K562 (cell line): ENCODE measurements around the gene SP6. TPM values are rescaled to one million over a fixed set of nuclear protein-coding genes. Genes with fewer than 3 reads are reported as not detected.

Source experiments
- DDX20 ChIP-seq: fragments of 450-650 bp; IDR thresholded peaks from 2 replicates; pipeline ENCODE4 v1.6.1; 2016; ENCODE audit warnings: missing genetic modification characterization, low read depth, mild to moderate bottlenecking, missing compliant biosample characterization, moderate library complexity
- FOXA3 ChIP-seq, 2 experiments: fragments of 450-650 bp in 1 of 2; sonication (generic) in 1 of 2; formaldehyde crosslinking; IDR thresholded peaks in 1 of 2; conservative IDR thresholded peaks in 1 of 2; 2 replicates each; pipeline versions ENCODE4 v1.4.0 to v1.8.0; 2020 to 2022; ENCODE audit warnings: mild to moderate bottlenecking in 2 of 2, missing genetic modification reagents in 1 of 2
- KDM1A ChIP-seq, 2 experiments: fragments of 450-650 bp; IDR thresholded peaks; 2 replicates each; pipeline ENCODE4 v1.6.1; 2016; ENCODE audit warnings: mild to moderate bottlenecking in 2 of 2
- MCM2 ChIP-seq: fragments of 450-650 bp; IDR thresholded peaks from 2 replicates; pipeline ENCODE4 v1.6.1; 2017; ENCODE audit warnings: low read depth, mild to moderate bottlenecking
- MIER1 ChIP-seq: fragments of 450-650 bp; IDR thresholded peaks from 2 replicates; pipeline ENCODE4 v1.6.1; 2016; ENCODE audit warnings: antibody characterized with exemption, mild to moderate bottlenecking, low read depth
- NCOA1 ChIP-seq: fragments of 450-650 bp; IDR thresholded peaks from 2 replicates; pipeline ENCODE4 v1.6.1; 2016; ENCODE audit warnings: low read depth
- NELFE ChIP-seq: IDR thresholded peaks from 2 replicates; pipeline ENCODE4 v1.6.1; 2011; ENCODE audit warnings: mild to moderate bottlenecking; ENCODE audit not compliant: insufficient read depth, insufficient read length
- SIN3A ChIP-seq, 2 experiments: fragments of 150-350 bp in 1 of 2; IDR thresholded peaks; 2 replicates each; pipeline ENCODE4 v1.6.1; 2011 to 2016; ENCODE audit warnings: borderline replicate concordance in 2 of 2, low read depth in 2 of 2, low read length in 2 of 2, mild to moderate bottlenecking in 2 of 2, moderate library complexity in 2 of 2; ENCODE audit not compliant: control insufficient read depth in 1 of 2
- ZNF507 ChIP-seq: conservative IDR thresholded peaks from 2 replicates; pipeline ENCODE4 v1.6.1; 2017; ENCODE audit warnings: missing genetic modification characterization, missing compliant biosample characterization
- ZNF668 ChIP-seq: fragments of 250-450 bp; sonication (Bioruptor Pico); IDR thresholded peaks from 2 replicates; pipeline ENCODE4 v1.8.0; 2022; ENCODE audit warnings: mild to moderate bottlenecking, inconsistent platforms
- polyA plus RNA-seq, 8 experiments: library from polyadenylated mRNA; depleted of rRNA in 4 of 8; stranded (reverse) in 5 of 8; unstranded in 3 of 8; fragments of >200 nt; fragmentation: Nextera tagmentation in 2 of 8; fragmentation: Illumina TruSeq in 1 of 8; extraction: Ambion mirVana in 2 of 8; extraction: Trizol in 1 of 8; gene quantifications; 2 replicates each; pipeline versions ENCODE4 v1.2.1 to v1.2.3, GENCODE V29; 2011 to 2014; ENCODE audit warnings: inconsistent platforms in 1 of 8, missing spikeins in 1 of 8
- total RNA-seq, 7 experiments: library from RNA; depleted of rRNA in 6 of 7; stranded (reverse); fragments of >200 nt in 6 of 7; fragmentation: Illumina TruSeq in 2 of 7; extraction: Trizol in 2 of 7; gene quantifications; 2 replicates each; pipeline versions ENCODE4 v1.2.1 to v1.2.3, GENCODE V29; 2011 to 2021; ENCODE audit warnings: low replicate concordance in 1 of 7
- TF ChIP-seq, protein P1 (sequence below): fragments of 250-450 bp; sonication (Bioruptor Pico); IDR thresholded peaks from 2 replicates; pipeline ENCODE4 v1.5.0; 2021; ENCODE audit warnings: mild to moderate bottlenecking, borderline replicate concordance
- TF ChIP-seq, protein P2 (sequence below), 2 experiments: IDR thresholded peaks; 2 replicates each; pipeline ENCODE4 v1.6.1; 2012; ENCODE audit warnings: improper control_type of control experiment in 2 of 2, low read depth in 2 of 2, low read length in 2 of 2, borderline replicate concordance in 1 of 2
- TF ChIP-seq, protein P3 (sequence below): fragments of 450-650 bp; IDR thresholded peaks from 2 replicates; pipeline ENCODE4 v1.6.1; 2016; ENCODE audit warnings: borderline replicate concordance
- TF ChIP-seq, protein P4 (sequence below): sonication (generic); IDR thresholded peaks from 2 replicates; pipeline ENCODE4 v1.6.1; 2016
- TF ChIP-seq, protein P5 (sequence below): sonication (generic); formaldehyde crosslinking; IDR thresholded peaks from 2 replicates; pipeline ENCODE4 v1.8.0; 2022; ENCODE audit warnings: missing genetic modification reagents, mild to moderate bottlenecking, moderate library complexity, borderline replicate concordance
- TF ChIP-seq, protein P6 (sequence below): IDR thresholded peaks from 2 replicates; pipeline ENCODE4 v1.6.1; 2011; ENCODE audit not compliant: insufficient read length; ENCODE audit errors: extremely low read depth

Gene SP6
- total and polyA plus RNA-seq, 9 of the 15 experiments (the other 6 are each of a cell fraction or from before 2014, with no cell fraction given) = 0.11 to 7.9 (median 2.2) TPM

DNA sequence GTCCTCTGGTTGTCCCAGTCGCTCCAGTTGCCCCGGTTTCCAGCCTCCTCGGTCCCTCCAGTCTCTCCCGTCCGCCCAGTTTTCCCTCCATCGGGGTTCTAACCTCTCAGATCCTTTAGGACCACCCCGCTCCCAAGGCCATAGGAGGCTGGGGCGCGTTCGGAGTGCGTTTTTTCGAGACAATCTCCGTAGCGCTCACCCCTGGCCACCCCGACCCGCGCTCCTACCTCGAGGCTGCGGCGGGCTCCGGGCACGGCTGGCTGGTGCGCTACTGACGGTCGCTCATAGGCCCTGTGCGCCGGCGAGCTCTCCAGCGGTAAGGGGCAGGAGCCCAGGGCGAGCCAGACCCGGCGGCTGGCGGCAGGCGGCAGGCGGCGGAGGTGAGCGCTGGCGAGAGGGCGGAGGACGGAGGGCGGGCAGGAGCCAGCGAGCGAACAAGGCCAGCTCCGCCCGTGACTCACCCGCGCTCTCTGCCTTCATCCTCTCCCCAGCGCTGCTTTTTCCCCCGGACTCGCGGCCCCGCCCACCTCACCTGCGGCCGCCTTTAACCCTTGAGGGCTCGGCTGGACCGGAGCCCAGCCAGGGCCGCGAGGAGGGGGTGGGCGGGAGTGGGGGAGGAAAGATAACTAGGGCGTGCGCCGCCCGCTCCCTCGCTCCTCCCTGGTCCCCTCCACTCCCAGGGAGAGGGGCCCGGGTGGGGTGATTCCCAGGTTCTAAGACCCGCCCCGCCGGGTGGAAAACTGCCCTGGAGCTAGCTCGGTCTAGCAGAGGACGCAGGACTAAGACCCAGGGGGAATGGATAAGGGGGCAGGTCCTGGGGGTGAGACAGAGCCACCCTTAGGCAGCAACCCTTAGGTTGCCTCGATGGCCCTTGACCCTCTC is at the start of gene SP6 (continued):
- TF ChIP-seq, protein P1, sequence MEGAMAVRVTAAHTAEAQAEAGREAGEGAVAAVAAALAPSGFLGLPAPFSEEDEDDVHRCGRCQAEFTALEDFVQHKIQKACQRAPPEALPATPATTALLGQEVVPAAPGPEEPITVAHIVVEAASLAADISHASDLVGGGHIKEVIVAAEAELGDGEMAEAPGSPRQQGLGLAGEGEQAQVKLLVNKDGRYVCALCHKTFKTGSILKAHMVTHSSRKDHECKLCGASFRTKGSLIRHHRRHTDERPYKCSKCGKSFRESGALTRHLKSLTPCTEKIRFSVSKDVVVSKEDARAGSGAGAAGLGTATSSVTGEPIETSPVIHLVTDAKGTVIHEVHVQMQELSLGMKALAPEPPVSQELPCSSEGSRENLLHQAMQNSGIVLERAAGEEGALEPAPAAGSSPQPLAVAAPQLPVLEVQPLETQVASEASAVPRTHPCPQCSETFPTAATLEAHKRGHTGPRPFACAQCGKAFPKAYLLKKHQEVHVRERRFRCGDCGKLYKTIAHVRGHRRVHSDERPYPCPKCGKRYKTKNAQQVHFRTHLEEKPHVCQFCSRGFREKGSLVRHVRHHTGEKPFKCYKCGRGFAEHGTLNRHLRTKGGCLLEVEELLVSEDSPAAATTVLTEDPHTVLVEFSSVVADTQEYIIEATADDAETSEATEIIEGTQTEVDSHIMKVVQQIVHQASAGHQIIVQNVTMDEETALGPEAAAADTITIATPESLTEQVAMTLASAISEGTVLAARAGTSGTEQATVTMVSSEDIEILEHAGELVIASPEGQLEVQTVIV (CRISPR knock-in tag) = no peak
- TF ChIP-seq SIN3A (IDR thresholded peaks at IDR 0.05; ENCODE audit: borderline replicate concordance in 2 of 2, control insufficient read depth in 1 of 2, low read depth in 2 of 2, low read length in 2 of 2) (0 out of 4 replicates have a peak, but pooled peaks have one; percentile 41 to 47), NCOA1 (no peak), ZNF507 (tag) (no peak), DDX20 (tag) (no peak), FOXA3 (CRISPR knock-in tag; conservative IDR thresholded peaks at IDR 0.05 in 1 of 2, IDR thresholded peaks at IDR 0.05 in 1 of 2) (no peak), KDM1A (IDR thresholded peaks at IDR 0.05) (0 out of 4 replicates have a peak, but pooled peaks of 1 of the 2 experiments have one; percentile 18), MIER1 (no peak), NELFE (no peak), MCM2 (no peak), ZNF668 (CRISPR knock-in tag) (no peak)
- TF ChIP-seq, protein P2, sequence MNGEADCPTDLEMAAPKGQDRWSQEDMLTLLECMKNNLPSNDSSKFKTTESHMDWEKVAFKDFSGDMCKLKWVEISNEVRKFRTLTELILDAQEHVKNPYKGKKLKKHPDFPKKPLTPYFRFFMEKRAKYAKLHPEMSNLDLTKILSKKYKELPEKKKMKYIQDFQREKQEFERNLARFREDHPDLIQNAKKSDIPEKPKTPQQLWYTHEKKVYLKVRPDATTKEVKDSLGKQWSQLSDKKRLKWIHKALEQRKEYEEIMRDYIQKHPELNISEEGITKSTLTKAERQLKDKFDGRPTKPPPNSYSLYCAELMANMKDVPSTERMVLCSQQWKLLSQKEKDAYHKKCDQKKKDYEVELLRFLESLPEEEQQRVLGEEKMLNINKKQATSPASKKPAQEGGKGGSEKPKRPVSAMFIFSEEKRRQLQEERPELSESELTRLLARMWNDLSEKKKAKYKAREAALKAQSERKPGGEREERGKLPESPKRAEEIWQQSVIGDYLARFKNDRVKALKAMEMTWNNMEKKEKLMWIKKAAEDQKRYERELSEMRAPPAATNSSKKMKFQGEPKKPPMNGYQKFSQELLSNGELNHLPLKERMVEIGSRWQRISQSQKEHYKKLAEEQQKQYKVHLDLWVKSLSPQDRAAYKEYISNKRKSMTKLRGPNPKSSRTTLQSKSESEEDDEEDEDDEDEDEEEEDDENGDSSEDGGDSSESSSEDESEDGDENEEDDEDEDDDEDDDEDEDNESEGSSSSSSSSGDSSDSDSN (IDR thresholded peaks at IDR 0.05; ENCODE audit: borderline replicate concordance in 1 of 2, low read depth in 2 of 2, low read length in 2 of 2) = peak; percentile 94
- TF ChIP-seq, protein P3, sequence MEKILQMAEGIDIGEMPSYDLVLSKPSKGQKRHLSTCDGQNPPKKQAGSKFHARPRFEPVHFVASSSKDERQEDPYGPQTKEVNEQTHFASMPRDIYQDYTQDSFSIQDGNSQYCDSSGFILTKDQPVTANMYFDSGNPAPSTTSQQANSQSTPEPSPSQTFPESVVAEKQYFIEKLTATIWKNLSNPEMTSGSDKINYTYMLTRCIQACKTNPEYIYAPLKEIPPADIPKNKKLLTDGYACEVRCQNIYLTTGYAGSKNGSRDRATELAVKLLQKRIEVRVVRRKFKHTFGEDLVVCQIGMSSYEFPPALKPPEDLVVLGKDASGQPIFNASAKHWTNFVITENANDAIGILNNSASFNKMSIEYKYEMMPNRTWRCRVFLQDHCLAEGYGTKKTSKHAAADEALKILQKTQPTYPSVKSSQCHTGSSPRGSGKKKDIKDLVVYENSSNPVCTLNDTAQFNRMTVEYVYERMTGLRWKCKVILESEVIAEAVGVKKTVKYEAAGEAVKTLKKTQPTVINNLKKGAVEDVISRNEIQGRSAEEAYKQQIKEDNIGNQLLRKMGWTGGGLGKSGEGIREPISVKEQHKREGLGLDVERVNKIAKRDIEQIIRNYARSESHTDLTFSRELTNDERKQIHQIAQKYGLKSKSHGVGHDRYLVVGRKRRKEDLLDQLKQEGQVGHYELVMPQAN = no peak
- TF ChIP-seq, protein P4, sequence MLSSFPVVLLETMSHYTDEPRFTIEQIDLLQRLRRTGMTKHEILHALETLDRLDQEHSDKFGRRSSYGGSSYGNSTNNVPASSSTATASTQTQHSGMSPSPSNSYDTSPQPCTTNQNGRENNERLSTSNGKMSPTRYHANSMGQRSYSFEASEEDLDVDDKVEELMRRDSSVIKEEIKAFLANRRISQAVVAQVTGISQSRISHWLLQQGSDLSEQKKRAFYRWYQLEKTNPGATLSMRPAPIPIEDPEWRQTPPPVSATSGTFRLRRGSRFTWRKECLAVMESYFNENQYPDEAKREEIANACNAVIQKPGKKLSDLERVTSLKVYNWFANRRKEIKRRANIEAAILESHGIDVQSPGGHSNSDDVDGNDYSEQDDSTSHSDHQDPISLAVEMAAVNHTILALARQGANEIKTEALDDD = no peak
- TF ChIP-seq, protein P5, sequence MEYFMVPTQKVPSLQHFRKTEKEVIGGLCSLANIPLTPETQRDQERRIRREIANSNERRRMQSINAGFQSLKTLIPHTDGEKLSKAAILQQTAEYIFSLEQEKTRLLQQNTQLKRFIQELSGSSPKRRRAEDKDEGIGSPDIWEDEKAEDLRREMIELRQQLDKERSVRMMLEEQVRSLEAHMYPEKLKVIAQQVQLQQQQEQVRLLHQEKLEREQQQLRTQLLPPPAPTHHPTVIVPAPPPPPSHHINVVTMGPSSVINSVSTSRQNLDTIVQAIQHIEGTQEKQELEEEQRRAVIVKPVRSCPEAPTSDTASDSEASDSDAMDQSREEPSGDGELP (CRISPR knock-in tag) = peak; percentile 82
- TF ChIP-seq, protein P6, sequence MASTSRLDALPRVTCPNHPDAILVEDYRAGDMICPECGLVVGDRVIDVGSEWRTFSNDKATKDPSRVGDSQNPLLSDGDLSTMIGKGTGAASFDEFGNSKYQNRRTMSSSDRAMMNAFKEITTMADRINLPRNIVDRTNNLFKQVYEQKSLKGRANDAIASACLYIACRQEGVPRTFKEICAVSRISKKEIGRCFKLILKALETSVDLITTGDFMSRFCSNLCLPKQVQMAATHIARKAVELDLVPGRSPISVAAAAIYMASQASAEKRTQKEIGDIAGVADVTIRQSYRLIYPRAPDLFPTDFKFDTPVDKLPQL = no peak
